ENCODE data around the gene NYAP2. TPM values are rescaled to one million over a fixed set of nuclear protein-coding genes. Genes with fewer than 3 reads are reported as not detected.

The NYAP2 gene
- total RNA-seq, 3 donors from 2014 or later: 0.09 TPM; not detected in 1

DNA sequence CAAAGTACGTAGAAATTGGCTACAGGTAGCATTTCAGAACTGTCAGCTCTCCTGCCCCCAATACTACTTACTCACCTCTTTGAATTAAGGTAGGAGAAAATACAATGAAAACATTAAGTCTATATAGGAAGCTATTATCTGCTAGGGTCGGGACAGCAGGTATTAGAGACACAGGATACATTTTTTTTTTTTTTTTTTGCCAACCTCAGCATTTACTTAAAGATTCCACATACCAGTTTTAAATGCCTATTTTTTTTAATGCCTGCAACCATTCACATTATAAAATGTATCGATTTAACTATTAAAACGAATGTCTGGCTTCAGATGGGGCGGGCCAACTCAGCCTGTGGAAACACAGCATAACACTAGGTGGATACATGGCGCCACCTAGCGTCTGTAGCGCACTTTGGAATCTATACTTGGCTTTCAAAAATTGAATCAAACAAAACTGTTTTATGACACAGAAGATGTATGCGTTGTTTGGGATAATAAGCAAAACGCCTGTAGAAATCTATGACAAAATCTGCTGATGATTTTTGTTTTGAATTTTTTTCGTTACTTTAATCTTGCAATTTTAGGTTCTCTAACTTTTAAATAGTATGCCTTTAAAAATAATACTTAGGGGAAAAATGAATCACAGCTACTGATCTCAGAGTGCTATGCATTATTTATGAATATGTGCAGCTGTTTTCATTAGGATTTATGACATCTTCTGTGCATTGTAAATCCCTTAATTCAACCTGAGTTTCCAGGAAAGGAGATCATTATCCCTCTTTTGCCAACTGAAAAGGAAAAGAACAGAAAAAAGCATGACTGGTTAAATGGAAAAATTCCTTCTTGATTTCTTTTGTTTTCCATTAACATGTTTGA lies 261.0 kb downstream of the NYAP2 start:
- intact Hi-C loops (cut with DNase I, micrococcal nuclease): loop anchor here (2.0 to 10.0 kb wide), 2 partner anchors 378 to 536 kb away; no protein-coding TSS in a partner anchor
- no peaks in the 10 kb centered on the region for H3K9me3 ChIP-seq
- DNase-seq: peak; percentile 55 to 91 (median 74)
- peak; percentile 54 for TF ChIP-seq CTCF (IDR thresholded peaks at IDR 0.05)
- peak; percentile 77 for ATAC-seq
- no peaks in the 10 kb centered on the region for H3K36me3 ChIP-seq (ENCODE audit: low read depth)
- no peak overlapping the region for H3K4me3 ChIP-seq
- no peaks in the 10 kb centered on the region for H3K4me1 ChIP-seq (ENCODE audit: low read depth)

- ATAC-seq (no peak), DNase-seq (no peak)
- H3K9me3 ChIP-seq: no peaks in the 10 kb centered on the region
- H3K4me3 ChIP-seq: no peak overlapping the region
- no peak for TF ChIP-seq CTCF (IDR thresholded peaks at IDR 0.05)
- H3K36me3 ChIP-seq (ENCODE audit: low read depth): no peaks in the 10 kb centered on the region
- intact Hi-C loops (cut with DNase I, micrococcal nuclease): loop anchor here in 1 of 2 donors (10.0 kb wide), 1 partner anchor 537 kb away; no protein-coding TSS in a partner anchor
- H3K4me1 ChIP-seq (ENCODE audit: low read depth): no peaks in the 10 kb centered on the region
Observed at GRCh38 chr2:225662101-225662500, 262.6 kb downstream of the NYAP2 start.

DNA sequence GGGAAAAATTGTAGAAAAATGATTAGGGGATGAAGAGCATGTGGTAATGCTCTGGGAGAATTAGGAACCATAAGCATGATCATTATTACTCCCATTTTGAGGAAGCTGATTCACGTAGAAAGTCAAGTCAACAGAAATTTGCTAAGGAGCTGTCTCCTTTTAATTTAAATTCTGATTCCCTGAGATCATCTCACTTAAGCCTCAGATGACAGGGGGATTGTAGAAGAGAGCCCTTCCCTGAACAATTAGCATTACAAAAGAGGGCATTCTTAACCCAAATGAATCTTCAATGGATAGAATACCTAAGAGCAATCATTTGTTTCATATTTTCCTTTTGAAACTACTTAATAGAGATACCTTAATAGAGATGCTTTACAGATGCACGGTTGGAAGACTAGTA lies 267.9 kb downstream of the NYAP2 start:
- ATAC-seq (no peak), DNase-seq (no peak)
- no peaks in the 10 kb centered on the region for H3K9me3 ChIP-seq
- intact Hi-C loops (cut with DNase I, micrococcal nuclease): loop anchor here in 1 of 2 donors (10.0 kb wide), 1 partner anchor 543 kb away; no protein-coding TSS in a partner anchor
- no peaks in the 10 kb centered on the region for H3K36me3 ChIP-seq (ENCODE audit: low read depth)
- no peak overlapping the region for H3K4me3 ChIP-seq
- no peak for TF ChIP-seq CTCF (IDR thresholded peaks at IDR 0.05)
- no peaks in the 10 kb centered on the region for H3K4me1 ChIP-seq (ENCODE audit: low read depth)

DNA sequence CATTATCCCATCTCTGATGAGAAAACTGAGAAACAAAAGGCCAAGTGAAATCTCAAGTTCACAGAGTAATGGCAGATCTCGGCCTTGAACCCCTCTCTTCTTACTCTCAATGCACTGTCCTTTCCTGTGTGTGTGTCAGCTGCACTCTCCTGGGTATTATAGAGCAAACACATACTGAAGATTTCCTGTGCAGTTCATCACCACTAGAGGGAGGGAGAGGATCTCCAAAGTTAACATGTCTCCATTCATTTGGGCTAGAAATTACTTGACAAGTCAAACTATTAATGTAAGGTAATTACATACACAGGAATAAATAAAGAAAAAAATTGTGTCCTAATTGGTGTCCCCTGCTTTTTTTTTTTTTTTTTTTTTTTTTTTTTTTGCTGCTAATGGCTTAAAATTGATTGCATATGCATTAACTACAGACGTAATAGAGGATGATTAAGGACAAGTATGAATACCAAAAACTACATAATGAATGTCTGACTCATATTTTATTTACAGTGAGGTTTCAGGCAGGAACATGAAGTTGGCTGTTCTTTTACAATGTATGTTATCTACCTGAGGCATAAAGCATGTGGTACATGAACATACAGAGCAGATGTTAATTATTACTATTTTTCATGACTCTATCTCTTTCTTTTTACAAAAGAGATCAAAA lies 269.2 kb downstream of the NYAP2 start:
- ATAC-seq (peak; percentile 64), DNase-seq (peak in 1 of 3 donors; percentile 36)
- H3K4me1 ChIP-seq (ENCODE audit: low read depth): no peaks in the 10 kb centered on the region
- peak; percentile 22 for TF ChIP-seq CTCF (IDR thresholded peaks at IDR 0.05)
- intact Hi-C loops (cut with DNase I, micrococcal nuclease): loop anchor here in 1 of 2 donors (10.0 kb wide), 1 partner anchor 544 kb away; no protein-coding TSS in a partner anchor
- H3K4me3 ChIP-seq: no peak overlapping the region
- H3K36me3 ChIP-seq (ENCODE audit: low read depth): no peaks in the 10 kb centered on the region
- no peaks in the 10 kb centered on the region for H3K9me3 ChIP-seq

DNA sequence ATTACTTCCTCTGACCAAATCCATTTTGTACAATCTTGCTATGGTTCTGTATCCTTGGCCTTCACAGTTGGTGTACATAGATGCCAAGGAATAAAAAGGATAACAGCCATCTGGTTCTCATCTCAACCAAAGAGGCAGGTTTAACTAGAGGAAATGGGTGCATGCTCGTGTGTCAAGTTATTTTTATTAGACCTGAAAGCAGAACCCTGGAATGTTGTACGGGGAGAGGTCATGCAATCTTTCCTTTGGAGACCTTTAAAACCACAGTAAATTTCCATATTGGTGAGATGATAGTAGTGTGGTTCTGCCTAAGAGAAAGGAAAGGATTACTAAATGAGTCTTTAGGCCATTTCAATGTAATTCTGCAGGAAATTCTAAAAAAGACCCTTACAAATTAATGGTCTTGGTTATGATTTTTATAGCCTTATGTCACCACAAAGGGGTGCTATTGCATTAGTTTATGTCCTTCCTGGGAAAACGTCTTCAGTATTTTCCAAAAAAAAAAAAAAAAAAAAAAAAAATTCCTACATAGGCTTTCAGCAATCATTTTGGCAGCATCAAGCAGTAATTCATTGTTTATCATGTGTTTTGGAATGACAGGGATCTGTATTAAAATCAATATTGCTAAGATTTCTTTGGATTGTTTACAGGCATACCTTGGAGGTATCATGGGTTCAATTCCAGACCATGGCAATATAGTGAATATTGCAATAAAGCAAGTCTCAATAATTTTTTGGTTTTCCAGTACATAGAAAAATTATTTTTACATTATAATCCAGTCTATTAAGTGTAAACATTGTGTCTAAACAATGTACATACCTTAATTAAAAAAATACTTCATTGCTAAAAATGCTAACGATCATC lies 270.8 kb downstream of the NYAP2 start:
- no peak for TF ChIP-seq CTCF (IDR thresholded peaks at IDR 0.05)

More for the DNA sequence above, 270.8 kb downstream of the NYAP2 start:
- intact Hi-C loops (cut with DNase I, micrococcal nuclease): loop anchor here (5.0 to 10.0 kb wide), 2 partner anchors 1132 to 1314 kb away; no protein-coding TSS in a partner anchor
- Histone ChIP-seq H3K9me3 (no peaks in the 10 kb centered on the region), H3K4me1 (ENCODE audit: low read depth) (no peaks in the 10 kb centered on the region), H3K36me3 (ENCODE audit: low read depth) (no peaks in the 10 kb centered on the region), H3K4me3 (no peak overlapping the region)
- no peak for DNase-seq
- ATAC-seq: no peak
